Measurements from ENCODE around the gene CMYA5.
"Not testable (repeated sequence)": the region's sequence is repeated elsewhere in the genome, so short reads cannot be mapped to it uniquely, and the experiment has no call there.

- TF ChIP-seq CTCF (IDR thresholded peaks at IDR 0.05; ENCODE audit: low read depth, low read length, poor library complexity, severe bottlenecking); EZH2phosphoT487 (IDR thresholded peaks at IDR 0.05; ENCODE audit: borderline replicate concordance, low read length): not testable (repeated sequence)
Observed at GRCh38 chr5:79764147-79764546, 74.5 kb downstream of the CMYA5 start.

Data from DOHH2 (cell line).